OCI-LY3 (cell line): ENCODE measurements around the gene AMDHD2.
A peak's percentile ranks its signal among the peaks of the same experiment; 100 is the strongest.

Source experiments
- H2AFZ ChIP-seq: fragments of 200-600, 300-600 bp; shearing (Covaris generic); 2 replicates; pipeline ENCODE4 v1.6.0; 2014; ENCODE audit warnings: antibody characterized with exemption, low read depth, low read length
- H3K27ac ChIP-seq: fragments of 200-600, 300-600 bp; sonication (generic); 2 replicates; pipeline ENCODE4 v1.5.1; 2014; ENCODE audit warnings: mild to moderate bottlenecking, low read length, moderate library complexity, mixed read lengths
- H3K27me3 ChIP-seq: fragments of 200-600, 300-600 bp; sonication (generic); 2 replicates; pipeline ENCODE4 v1.6.1; 2014; ENCODE audit warnings: low read depth, low read length, mixed read lengths
- H3K36me3 ChIP-seq: fragments of 200-600, 300-600 bp; sonication (generic); replicated peaks from 2 replicates; pipeline ENCODE3; 2014; ENCODE audit warnings: low read depth, low read length, mixed read lengths
- H3K4me1 ChIP-seq: fragments of 300-600, 200-600 bp; sonication (generic); 2 replicates; pipeline ENCODE4 v1.6.1; 2014; ENCODE audit warnings: low read length, mixed read lengths
- H3K4me2 ChIP-seq: fragments of 200-600, 300-600 bp; sonication (generic); 2 replicates; pipeline ENCODE4 v1.6.1; 2014; ENCODE audit warnings: low read length, mixed read lengths
- H3K4me3 ChIP-seq: fragments of 300-600, 200-600 bp; sonication (generic); 2 replicates; pipeline ENCODE4 v1.5.1; 2014; ENCODE audit warnings: antibody characterized with exemption, mild to moderate bottlenecking, low read length, moderate library complexity
- H3K79me2 ChIP-seq: fragments of 300-600, 200-600 bp; shearing (Covaris generic); 2 replicates; pipeline ENCODE4 v1.6.1; 2014; ENCODE audit warnings: mild to moderate bottlenecking, low read length, mixed read lengths
- H3K9ac ChIP-seq: fragments of 300-600, 200-600 bp; shearing (Covaris generic); 2 replicates; pipeline ENCODE4 v1.6.0; 2014; ENCODE audit warnings: mild to moderate bottlenecking, low read length, moderate library complexity
- H3K9me3 ChIP-seq: fragments of 200-600, 300-600 bp; shearing (Covaris generic); 2 replicates; pipeline ENCODE4 v1.6.1; 2014; ENCODE audit warnings: low read length, mixed read lengths; ENCODE audit not compliant: insufficient read depth
- H4K20me1 ChIP-seq: fragments of 200-600, 300-600 bp; sonication (generic); 2 replicates; pipeline ENCODE4 v1.6.1; 2016; ENCODE audit warnings: low read length, mixed read lengths; ENCODE audit not compliant: insufficient read depth
- CTCF ChIP-seq: fragments of 200-600, 300-600 bp; sonication (generic); IDR thresholded peaks from 2 replicates; pipeline ENCODE4 v1.5.1; 2014; ENCODE audit warnings: antibody characterized with exemption, low read length, low read depth
- EZH2phosphoT487 ChIP-seq: fragments of 200-600 bp; shearing (Covaris generic); IDR thresholded peaks from 2 replicates; pipeline ENCODE4 v1.6.1; 2018; ENCODE audit warnings: antibody characterized with exemption, mixed run types, low read depth

AMDHD2 gene

GRCh38 chr16:2520097-2520783 lies at the start of gene AMDHD2:
Gene AMDHD2 (plus strand): TSS chr16:2520371. CDS start chr16:2520459, 88 bp downstream.
- TF ChIP-seq CTCF (no peak), EZH2phosphoT487 (no peak)
- H3K4me3 ChIP-seq: peak within 1 kb of the TSS; percentile 95

GRCh38 chr16:2470603-2471015 lies 49.6 kb upstream of the AMDHD2 start:
- H3K9ac ChIP-seq: no peak overlapping the region
- H4K20me1 ChIP-seq: no peaks in the 10 kb centered on the region
- H3K9me3 ChIP-seq: no peaks in the 10 kb centered on the region
- H3K27me3 ChIP-seq: peaks cover 25% of the 10 kb centered on the region
- peaks cover 30% of the 10 kb centered on the region for H3K4me1 ChIP-seq
- no peak overlapping the region for H3K4me2 ChIP-seq
- peaks cover 5% of the 10 kb centered on the region; the same call in 1 of the 2 replicates for H3K79me2 ChIP-seq
- no peak overlapping the region for H3K27ac ChIP-seq
- TF ChIP-seq EZH2phosphoT487: no peak
- TF ChIP-seq CTCF: no peak
- no peak overlapping the region for H2AFZ ChIP-seq
- no peaks in the 10 kb centered on the region for H3K36me3 ChIP-seq
- no peak overlapping the region for H3K4me3 ChIP-seq

More at GRCh38 chr16:2520097-2520783, at the start of gene AMDHD2:
- Histone ChIP-seq H3K4me2 (peak within 1 kb of the TSS; percentile 94), H3K27me3 (no peaks in the 10 kb centered on the region), H2AFZ (no peak within 1 kb of the TSS), H3K79me2 (peaks cover 56% of the 10 kb centered on the region), H3K9ac (peak within 1 kb of the TSS; percentile 62), H3K4me1 (peaks cover 29% of the 10 kb centered on the region), H4K20me1 (peaks cover 47% of the 10 kb centered on the region), H3K9me3 (no peaks in the 10 kb centered on the region), H3K36me3 (peaks cover 15% of the 10 kb centered on the region), H3K27ac (no peak within 1 kb of the TSS)

- no peak within 1 kb of the TSS for H2AFZ ChIP-seq
- peaks cover 10% of the 10 kb centered on the region; the same call in 1 of the 2 replicates for H3K79me2 ChIP-seq
- H3K4me3 ChIP-seq: no peak within 1 kb of the TSS
- peaks cover 25% of the 10 kb centered on the region for H3K27me3 ChIP-seq
- peaks cover 5% of the 10 kb centered on the region; the same call in 1 of the 2 replicates for H4K20me1 ChIP-seq
- H3K4me1 ChIP-seq: peaks cover 35% of the 10 kb centered on the region
- H3K9me3 ChIP-seq: no peaks in the 10 kb centered on the region
- no peak within 1 kb of the TSS for H3K27ac ChIP-seq
- H3K9ac ChIP-seq: no peak within 1 kb of the TSS
- no peak within 1 kb of the TSS for H3K4me2 ChIP-seq
- TF ChIP-seq CTCF: no peak
- no peak for TF ChIP-seq EZH2phosphoT487
- no peaks in the 10 kb centered on the region for H3K36me3 ChIP-seq
Measured at GRCh38 chr16:2471016-2471652, 49.0 kb upstream of the AMDHD2 start, which contains the start of gene NTN3. Gene NTN3 (plus strand): TSS chr16:2471297. CDS start chr16:2471702, 405 bp downstream.
